ENCODE results near the gene NCKAP5L. TPM values are rescaled to one million over a fixed set of nuclear protein-coding genes. Genes with fewer than 3 reads are reported as not detected.

NCKAP5L gene
- total RNA-seq, 2 donors from 2014 or later = 17.3 to 63.1 TPM

DNA sequence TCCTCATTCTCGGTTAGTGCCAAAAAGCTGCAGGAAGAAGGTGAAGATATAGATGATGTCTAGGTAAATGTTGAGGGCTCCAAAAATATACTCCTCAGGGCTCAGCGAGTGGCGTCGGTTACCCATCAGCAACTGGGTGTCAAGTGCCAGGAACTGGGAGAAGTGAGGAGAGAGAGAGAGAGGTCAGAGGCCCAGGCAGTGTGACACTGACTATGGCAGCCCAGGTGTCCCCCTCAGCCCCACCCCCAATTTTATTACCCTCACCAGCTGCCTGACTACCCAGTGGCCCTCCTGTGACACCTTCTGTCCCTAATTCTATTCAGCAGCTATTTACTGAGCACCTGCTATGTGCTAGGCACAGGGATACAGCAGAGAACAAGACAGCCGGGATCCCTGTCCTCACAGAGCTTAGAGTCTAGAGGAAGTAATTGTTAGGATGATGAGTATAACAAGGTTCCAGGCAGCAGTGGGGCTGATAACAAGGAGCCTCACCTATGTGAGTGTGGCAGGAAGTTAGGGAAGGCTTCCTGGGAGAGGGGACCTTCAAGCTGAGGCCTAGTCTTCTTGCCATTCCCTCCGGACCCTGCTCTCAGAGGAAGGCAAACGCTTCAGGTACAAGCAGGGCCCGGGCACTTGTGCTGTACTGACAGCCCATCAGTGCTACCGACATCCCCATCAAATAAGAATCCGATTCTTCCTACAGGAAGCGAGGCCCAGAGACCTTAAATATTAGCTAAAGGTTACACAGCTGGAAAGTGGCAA is 42.5 kb upstream of the NCKAP5L start:
- H3K4me3 ChIP-seq = no peak overlapping the region
- no peaks in the 10 kb centered on the region for H3K27me3 ChIP-seq (replicated peaks; ENCODE audit: insufficient read depth)
- H3K27ac ChIP-seq = no peak overlapping the region
- H3K4me1 ChIP-seq (replicated peaks) = peaks cover 8% of the 10 kb centered on the region
- TF ChIP-seq POLR2AphosphoS5 (IDR thresholded peaks at IDR 0.05) (no peak), POLR2A (IDR thresholded peaks at IDR 0.05) (no peak)
- TF ChIP-seq, protein P1, sequence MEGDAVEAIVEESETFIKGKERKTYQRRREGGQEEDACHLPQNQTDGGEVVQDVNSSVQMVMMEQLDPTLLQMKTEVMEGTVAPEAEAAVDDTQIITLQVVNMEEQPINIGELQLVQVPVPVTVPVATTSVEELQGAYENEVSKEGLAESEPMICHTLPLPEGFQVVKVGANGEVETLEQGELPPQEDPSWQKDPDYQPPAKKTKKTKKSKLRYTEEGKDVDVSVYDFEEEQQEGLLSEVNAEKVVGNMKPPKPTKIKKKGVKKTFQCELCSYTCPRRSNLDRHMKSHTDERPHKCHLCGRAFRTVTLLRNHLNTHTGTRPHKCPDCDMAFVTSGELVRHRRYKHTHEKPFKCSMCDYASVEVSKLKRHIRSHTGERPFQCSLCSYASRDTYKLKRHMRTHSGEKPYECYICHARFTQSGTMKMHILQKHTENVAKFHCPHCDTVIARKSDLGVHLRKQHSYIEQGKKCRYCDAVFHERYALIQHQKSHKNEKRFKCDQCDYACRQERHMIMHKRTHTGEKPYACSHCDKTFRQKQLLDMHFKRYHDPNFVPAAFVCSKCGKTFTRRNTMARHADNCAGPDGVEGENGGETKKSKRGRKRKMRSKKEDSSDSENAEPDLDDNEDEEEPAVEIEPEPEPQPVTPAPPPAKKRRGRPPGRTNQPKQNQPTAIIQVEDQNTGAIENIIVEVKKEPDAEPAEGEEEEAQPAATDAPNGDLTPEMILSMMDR (IDR thresholded peaks at IDR 0.05) = no peak
- DNase-seq (ENCODE audit: low spot score) = no peak
- H3K9me3 ChIP-seq = no peaks in the 10 kb centered on the region
- intact Hi-C loops (cut with DNase I) = no loop called here
- H3K36me3 ChIP-seq = no peaks in the 10 kb centered on the region
- WGBS = 94% methylated on average over 11 of the region's 11 CpGs

- peaks cover 8% of the 10 kb centered on the region for H3K4me1 ChIP-seq (replicated peaks)
- WGBS = 89% methylated on average over 14 of the region's 14 CpGs
- no peaks in the 10 kb centered on the region for H3K9me3 ChIP-seq
- H3K27ac ChIP-seq = peak overlapping the region in 1 of 2 donors; percentile 37
- no peak for DNase-seq (ENCODE audit: low spot score)
- H3K36me3 ChIP-seq = no peaks in the 10 kb centered on the region
- no peak overlapping the region for H3K4me3 ChIP-seq
- intact Hi-C loops (cut with DNase I) = loop anchor here (5.0 kb wide), 2 partner anchors 97 to 192 kb away; no protein-coding TSS in a partner anchor
- TF ChIP-seq POLR2A (IDR thresholded peaks at IDR 0.05) = no peak
- no peak for TF ChIP-seq POLR2AphosphoS5 (IDR thresholded peaks at IDR 0.05)
- TF ChIP-seq, protein P1 (IDR thresholded peaks at IDR 0.05) = no peak
- no peaks in the 10 kb centered on the region for H3K27me3 ChIP-seq (replicated peaks; ENCODE audit: insufficient read depth)
These were observed 41.7 kb upstream of the NCKAP5L start for GRCh38 chr12:49869816-49870500.

DNA sequence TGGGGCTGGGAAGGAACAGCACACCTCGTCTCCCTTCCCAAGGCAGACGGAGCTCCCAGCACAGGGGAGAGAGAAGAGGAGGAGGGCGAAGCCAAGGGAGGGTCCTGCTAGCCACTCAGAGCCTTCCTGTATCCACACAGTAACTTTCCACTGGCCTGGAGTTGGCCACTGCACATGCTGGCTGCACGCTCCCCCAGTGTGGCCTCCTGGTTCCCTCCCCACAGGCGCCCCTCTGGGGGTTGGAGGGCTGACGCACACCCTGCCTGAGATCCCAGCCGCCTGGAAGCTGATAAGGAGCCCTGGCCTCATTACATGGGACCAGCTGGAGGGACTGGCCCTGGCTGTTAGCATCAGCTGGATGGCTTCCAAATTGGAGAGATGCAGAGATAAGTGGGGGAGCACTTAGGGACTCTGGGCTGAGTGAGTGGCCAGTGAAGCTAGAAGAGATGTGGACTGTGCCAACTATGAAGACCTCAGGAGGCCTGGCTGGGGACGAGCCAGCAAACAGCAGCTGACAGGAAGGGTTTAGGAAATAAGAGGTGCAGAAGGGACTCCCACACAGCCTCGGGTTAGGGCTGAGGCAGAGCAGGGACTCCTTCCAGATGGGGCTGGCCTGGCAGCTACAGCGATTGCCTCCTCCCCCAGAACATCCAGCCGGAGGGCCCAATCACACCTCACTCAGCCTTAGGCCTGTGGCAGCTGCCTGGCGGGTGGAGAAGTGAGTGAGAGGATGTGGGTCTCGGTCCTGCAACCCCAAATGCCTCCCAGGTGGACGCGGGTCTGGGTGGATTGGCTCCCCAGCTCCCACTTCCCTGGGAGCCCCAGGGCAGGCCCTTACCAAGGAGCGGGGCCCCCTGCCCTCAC is 41.0 kb upstream of the NCKAP5L start:
- Histone ChIP-seq H3K4me1 (replicated peaks) (peaks cover 8% of the 10 kb centered on the region), H3K27ac (peak overlapping the region; percentile 22 to 37), H3K4me3 (no peak overlapping the region), H3K9me3 (no peaks in the 10 kb centered on the region), H3K36me3 (no peaks in the 10 kb centered on the region), H3K27me3 (replicated peaks; ENCODE audit: insufficient read depth) (no peaks in the 10 kb centered on the region)
- TF ChIP-seq, protein P1 (IDR thresholded peaks at IDR 0.05) = no peak
- TF ChIP-seq POLR2A (IDR thresholded peaks at IDR 0.05) (no peak), POLR2AphosphoS5 (IDR thresholded peaks at IDR 0.05) (no peak)
- 13% methylated on average over 13 of the region's 16 CpGs for WGBS
- peak; percentile 65 for DNase-seq (ENCODE audit: low spot score)
- intact Hi-C loops (cut with DNase I) = loop anchor here (5.0 kb wide), 2 partner anchors 98 to 193 kb away; no protein-coding TSS in a partner anchor

DNA sequence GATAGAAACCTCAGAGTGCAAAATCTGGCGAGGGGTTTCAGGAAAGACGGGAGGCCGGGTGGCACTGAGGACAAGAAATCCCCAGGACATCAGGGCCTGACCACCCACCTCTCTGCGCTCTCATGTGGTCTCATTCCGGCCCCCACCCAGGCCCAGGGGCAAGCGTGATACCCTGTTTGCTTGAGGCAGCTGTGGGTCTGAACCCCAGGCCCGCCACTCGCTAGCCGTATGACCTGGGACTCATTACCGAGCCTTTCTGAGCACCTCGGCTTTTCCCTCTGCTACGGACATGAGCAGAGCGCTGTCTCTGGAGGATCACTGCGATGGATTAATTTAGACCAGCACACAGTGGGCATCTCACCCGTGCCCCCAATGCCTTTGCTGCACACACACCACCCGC is 40.2 kb upstream of the NCKAP5L start:
- TF ChIP-seq, protein P1 (IDR thresholded peaks at IDR 0.05) = no peak
- TF ChIP-seq POLR2A (IDR thresholded peaks at IDR 0.05) = no peak
- no peak for TF ChIP-seq POLR2AphosphoS5 (IDR thresholded peaks at IDR 0.05)
- Histone ChIP-seq H3K4me3 (no peak overlapping the region), H3K4me1 (replicated peaks) (peaks cover 8% of the 10 kb centered on the region), H3K27ac (peak overlapping the region in 1 of 2 donors; percentile 22), H3K36me3 (no peaks in the 10 kb centered on the region), H3K27me3 (replicated peaks; ENCODE audit: insufficient read depth) (no peaks in the 10 kb centered on the region), H3K9me3 (no peaks in the 10 kb centered on the region)
- no peak for DNase-seq (ENCODE audit: low spot score)
- 69% methylated on average over 16 of the region's 16 CpGs for WGBS
- intact Hi-C loops (cut with DNase I) = loop anchor here (5.0 kb wide), 2 partner anchors 99 to 194 kb away; no protein-coding TSS in a partner anchor

All from prostate gland (tissue), 2 donors.